Inferior parietal cortex (tissue), 1 donor: ENCODE measurements around the gene DPH1.

Experiments
- DNase-seq: peaks from one replicate; pipeline ENCODE4 v3.0.0-alpha.2; 2016; ENCODE audit errors: extremely low spot score

The DPH1 gene

GRCh38 chr17:2062571-2063183, 32.7 kb downstream of the DPH1 start:
- no peak for DNase-seq

- no peak for DNase-seq
These were observed 33.6 kb downstream of the DPH1 start for GRCh38 chr17:2063261-2064146.

GRCh38 chr17:2064147-2064489, 34.2 kb downstream of the DPH1 start:
- no peak for DNase-seq

- DNase-seq: no peak
These were observed 34.6 kb downstream of the DPH1 start for GRCh38 chr17:2064520-2064971.

GRCh38 chr17:2064980-2065785, 35.2 kb downstream of the DPH1 start:
- no peak for DNase-seq

GRCh38 chr17:2065949-2066400, 36.0 kb downstream of the DPH1 start:
- DNase-seq: no peak

- no peak for DNase-seq
These were observed 37.2 kb downstream of the DPH1 start for GRCh38 chr17:2067048-2067561.

GRCh38 chr17:2067608-2068024, 37.7 kb downstream of the DPH1 start:
- DNase-seq: no peak

- DNase-seq: no peak
These were observed 38.1 kb downstream of the DPH1 start for GRCh38 chr17:2068031-2068518.

GRCh38 chr17:2068519-2069051, 38.6 kb downstream of the DPH1 start:
- DNase-seq: no peak

- DNase-seq: no peak
These were observed 40.5 kb downstream of the DPH1 start for GRCh38 chr17:2070241-2071023.

GRCh38 chr17:2071024-2071385, 41.1 kb downstream of the DPH1 start:
- no peak for DNase-seq

- no peak for DNase-seq
These were observed 41.7 kb downstream of the DPH1 start for GRCh38 chr17:2071455-2072281.

GRCh38 chr17:2074919-2075318, 45.0 kb downstream of the DPH1 start:
- DNase-seq: no peak

- DNase-seq: no peak
These were observed 45.6 kb downstream of the DPH1 start for GRCh38 chr17:2075336-2076086.

- no peak for DNase-seq
These were observed 46.4 kb downstream of the DPH1 start for GRCh38 chr17:2076087-2076984.

GRCh38 chr17:2077040-2077439, 47.1 kb downstream of the DPH1 start:
- DNase-seq: no peak

GRCh38 chr17:2081564-2081963, 51.6 kb downstream of the DPH1 start:
- DNase-seq: no peak
